ENCODE measurements around the gene MYO1D.
A peak's percentile ranks its signal among the peaks of the same experiment; 100 is the strongest.

Gene MYO1D

GRCh38 chr17:32814836-32815235 is 62.1 kb downstream of the MYO1D start:
- DNase-seq (ENCODE audit: extremely low read depth, low read depth): no peak
- no peak for TF ChIP-seq CTCF (IDR thresholded peaks at IDR 0.05; ENCODE audit: low read depth, low read length, missing control alignments)

GRCh38 chr17:32813021-32813420 is 63.9 kb downstream of the MYO1D start:
- TF ChIP-seq CTCF (IDR thresholded peaks at IDR 0.05; ENCODE audit: low read depth, low read length, missing control alignments): no peak
- no peak overlapping the region for H3K4me3 ChIP-seq (replicated peaks; ENCODE audit: low read depth, low read length)
- DNase-seq (ENCODE audit: extremely low read depth, low read depth): no peak

More at GRCh38 chr17:32814836-32815235, 62.1 kb downstream of the MYO1D start:
- no peak overlapping the region for H3K4me3 ChIP-seq (replicated peaks; ENCODE audit: low read depth, low read length)

- no peak overlapping the region for H3K4me3 ChIP-seq (replicated peaks; ENCODE audit: low read depth, low read length)
- no peak for TF ChIP-seq CTCF (IDR thresholded peaks at IDR 0.05; ENCODE audit: low read depth, low read length, missing control alignments)
- no peak for DNase-seq (ENCODE audit: extremely low read depth, low read depth)
Measured at GRCh38 chr17:32810690-32811089, 66.2 kb downstream of the MYO1D start.

- H3K4me3 ChIP-seq (replicated peaks; ENCODE audit: low read depth, low read length): no peak overlapping the region
- TF ChIP-seq CTCF (IDR thresholded peaks at IDR 0.05; ENCODE audit: low read depth, low read length, missing control alignments): no peak
- peak; percentile 32 for DNase-seq (ENCODE audit: extremely low read depth, low read depth)
Measured at GRCh38 chr17:32807577-32807976, 69.3 kb downstream of the MYO1D start.

GRCh38 chr17:32806646-32807045 is 70.3 kb downstream of the MYO1D start:
- no peak for DNase-seq (ENCODE audit: extremely low read depth, low read depth)
- TF ChIP-seq CTCF (IDR thresholded peaks at IDR 0.05; ENCODE audit: low read depth, low read length, missing control alignments): no peak

GRCh38 chr17:32805029-32805976 is 71.6 kb downstream of the MYO1D start:
- no peak overlapping the region for H3K4me3 ChIP-seq (replicated peaks; ENCODE audit: low read depth, low read length)
- DNase-seq (ENCODE audit: extremely low read depth, low read depth): no peak
- no peak for TF ChIP-seq CTCF (IDR thresholded peaks at IDR 0.05; ENCODE audit: low read depth, low read length, missing control alignments)

More at GRCh38 chr17:32806646-32807045, 70.3 kb downstream of the MYO1D start:
- no peak overlapping the region for H3K4me3 ChIP-seq (replicated peaks; ENCODE audit: low read depth, low read length)
